ENCODE measurements around the gene GSN. TPM values are rescaled to one million over a fixed set of nuclear protein-coding genes. Genes with fewer than 3 reads are reported as not detected.

Gene GSN
- total and polyA plus RNA-seq, 2 of the 13 experiments (the other 11 are each of a cell fraction or from before 2014, with no cell fraction given): 294 to 307 TPM

GRCh38 chr9:121295662-121296191 lies 27.8 kb downstream of the GSN start (continued):
- no peak for TF ChIP-seq ZNF574 (CRISPR knock-in tag; IDR thresholded peaks at IDR 0.05)
- no peak for TF ChIP-seq SIX1 (CRISPR knock-in tag; IDR thresholded peaks at IDR 0.05; ENCODE audit: borderline replicate concordance)
- TF ChIP-seq NR1H2 (CRISPR knock-in tag; IDR thresholded peaks at IDR 0.05; ENCODE audit: borderline replicate concordance, low read depth): no peak
- no peak for TF ChIP-seq ZNF773 (CRISPR knock-in tag; IDR thresholded peaks at IDR 0.05; ENCODE audit: borderline replicate concordance)
- TF ChIP-seq CSRNP1 (CRISPR knock-in tag; IDR thresholded peaks at IDR 0.05): peak; percentile 5; the same call in 1 of the 2 replicates
- TF ChIP-seq TBL1XR1 (IDR thresholded peaks at IDR 0.05; ENCODE audit: borderline replicate concordance, low read length, partially characterized antibody): no peak
- TF ChIP-seq ZNF781 (CRISPR knock-in tag; IDR thresholded peaks at IDR 0.05; ENCODE audit: borderline replicate concordance, not compliant biosample characterization): no peak
- TF ChIP-seq ZNF367 (CRISPR knock-in tag; IDR thresholded peaks at IDR 0.05; ENCODE audit: borderline replicate concordance): no peak
- no peak for TF ChIP-seq DBP (CRISPR knock-in tag; IDR thresholded peaks at IDR 0.05; ENCODE audit: not compliant biosample characterization)
- no peak for TF ChIP-seq SAFB2 (CRISPR knock-in tag; IDR thresholded peaks at IDR 0.05; ENCODE audit: borderline replicate concordance, low read depth)
- TF ChIP-seq SIX4 (CRISPR knock-in tag; IDR thresholded peaks at IDR 0.05): no peak
- no peak for TF ChIP-seq ZC3H13 (CRISPR knock-in tag; IDR thresholded peaks at IDR 0.05)
- TF ChIP-seq THAP11 (CRISPR knock-in tag; IDR thresholded peaks at IDR 0.05): 0 out of 2 replicates have a peak, but pooled peaks have one; percentile 21
- no peak for TF ChIP-seq ZFP91 (CRISPR knock-in tag; IDR thresholded peaks at IDR 0.05; ENCODE audit: borderline replicate concordance)
- TF ChIP-seq KMT2B (CRISPR knock-in tag; IDR thresholded peaks at IDR 0.05): no peak
- TF ChIP-seq ZNF660 (CRISPR knock-in tag; IDR thresholded peaks at IDR 0.05; ENCODE audit: borderline replicate concordance, low read depth): no peak
- TF ChIP-seq ZNF777 (CRISPR knock-in tag; IDR thresholded peaks at IDR 0.05): no peak
- no peak for TF ChIP-seq ZBTB25 (CRISPR knock-in tag; IDR thresholded peaks at IDR 0.05)

Data from HepG2 (cell line).